ENCODE data around the gene PPFIBP1. TPM values are rescaled to one million over a fixed set of nuclear protein-coding genes. Genes with fewer than 3 reads are reported as not detected.

Gene PPFIBP1
- total and polyA plus RNA-seq, 7 donors, result 5.9 to 63.1 (median 28.3) TPM

GRCh38 chr12:27573972-27574371 lies 50.0 kb downstream of the PPFIBP1 start:
- Histone ChIP-seq H3K4me3 (no peak overlapping the region), H3K36me3 (ENCODE audit: insufficient read depth in 1 of 2, low read depth in 1 of 2) (peaks cover 0 to 6% of the 10 kb centered on the region in 2 donors), H3K4me1 (peaks cover 19% of the 10 kb centered on the region), H3K27me3 (ENCODE audit: insufficient read depth in 3 of 3, low read length in 2 of 3) (no peaks in the 10 kb centered on the region), H3K27ac (peak overlapping the region; percentile 14), H3K9me3 (no peaks in the 10 kb centered on the region)
- intact Hi-C loops (cut with DNase I), result no loop called here
- 47 to 59% (median 51%) methylated on average over 3 of the region's 3 CpGs for WGBS, 3 donors
- no peak for TF ChIP-seq CTCF (IDR thresholded peaks at IDR 0.05)
- no peak for DNase-seq
- no peak for ATAC-seq

GRCh38 chr12:27575090-27575761 lies 51.2 kb downstream of the PPFIBP1 start:
- intact Hi-C loops (cut with DNase I), result no loop called here
- Histone ChIP-seq H3K9me3 (no peaks in the 10 kb centered on the region), H3K36me3 (ENCODE audit: insufficient read depth in 1 of 2, low read depth in 1 of 2) (peaks cover 0 to 9% of the 10 kb centered on the region in 2 donors), H3K27ac (no peak overlapping the region), H3K27me3 (ENCODE audit: insufficient read depth in 3 of 3, low read length in 2 of 3) (no peaks in the 10 kb centered on the region), H3K4me1 (peaks cover 19% of the 10 kb centered on the region), H3K4me3 (no peak overlapping the region)
- no peak for TF ChIP-seq CTCF (IDR thresholded peaks at IDR 0.05)
- no peak for ATAC-seq
- DNase-seq, result no peak

- intact Hi-C loops (cut with DNase I), result no loop called here
- no peak overlapping the region for H3K27ac ChIP-seq
- H3K4me3 ChIP-seq, result no peak overlapping the region
- no peaks in the 10 kb centered on the region for H3K9me3 ChIP-seq
- peaks cover 0 to 9% of the 10 kb centered on the region in 2 donors for H3K36me3 ChIP-seq (ENCODE audit: insufficient read depth in 1 of 2, low read depth in 1 of 2)
- no peaks in the 10 kb centered on the region for H3K27me3 ChIP-seq (ENCODE audit: insufficient read depth in 3 of 3, low read length in 2 of 3)
- DNase-seq (no peak), ATAC-seq (no peak)
- 52 to 64% (median 54%) methylated on average over 2 of the region's 2 CpGs for WGBS, 3 donors
- no peak for TF ChIP-seq CTCF (IDR thresholded peaks at IDR 0.05)
- peaks cover 19% of the 10 kb centered on the region for H3K4me1 ChIP-seq
Observed at GRCh38 chr12:27575762-27576118, 51.7 kb downstream of the PPFIBP1 start.

- Histone ChIP-seq H3K9me3 (no peaks in the 10 kb centered on the region), H3K4me3 (no peak overlapping the region), H3K4me1 (peaks cover 20% of the 10 kb centered on the region), H3K27ac (no peak overlapping the region), H3K27me3 (ENCODE audit: insufficient read depth in 3 of 3, low read length in 2 of 3) (no peaks in the 10 kb centered on the region), H3K36me3 (ENCODE audit: insufficient read depth in 1 of 2, low read depth in 1 of 2) (peaks cover 0 to 9% of the 10 kb centered on the region in 2 donors)
- intact Hi-C loops (cut with DNase I), result no loop called here
- ATAC-seq, result no peak
- no peak for TF ChIP-seq CTCF (IDR thresholded peaks at IDR 0.05)
- WGBS, 3 donors, result 61 to 74% (median 61%) methylated on average over 3 of the region's 3 CpGs
- DNase-seq, result no peak
Observed at GRCh38 chr12:27576667-27577347, 52.8 kb downstream of the PPFIBP1 start.

Data from psoas muscle (tissue), 8 donors.